GM12878 (cell line): ENCODE results near the gene LARGE1. TPM values are rescaled to one million over a fixed set of nuclear protein-coding genes. Genes with fewer than 3 reads are reported as not detected.

ENCODE experiments used
- ATAC-seq: fragments of 200-7000 bp; cut with Tn5 transposase; 3 replicates; pipeline ENCODE4 v1.9.1; 2020; ENCODE audit warnings: mild to moderate bottlenecking, moderate library complexity
- BruUV-seq: library from RNA; stranded (reverse); fragments of 400-500 nt; replicated peaks from 2 replicates; lab custom pipeline; 2021; lab: Mats Ljungman, UMichigan
- CTCF ChIA-PET: fragments of 300-600 bp; sonication (Branson Sonifier 250); formaldehyde crosslinking; extraction: SDS; loops from one replicate; lab custom pipeline; 2021; ENCODE audit warnings: inconsistent platforms; lab: Yijun Ruan, JAX
- POLR2A ChIA-PET: fragments of 350-600 bp; formaldehyde crosslinking; extraction: SDS; loops from one replicate; lab custom pipeline; 2021; ENCODE audit warnings: inconsistent platforms; lab: Charles Lee
- RAD21 ChIA-PET: fragments of 300-600 bp; sonication (Branson Sonifier 250); formaldehyde crosslinking; loops from one replicate; lab custom pipeline; 2023; ENCODE audit warnings: antibody characterized with exemption; ENCODE audit not compliant: unreplicated experiment; lab: Charles Lee
- SMC1A ChIA-PET: fragments of 300-600 bp; sonication (Branson Sonifier 250); formaldehyde crosslinking; loops from one replicate; lab custom pipeline; 2023; ENCODE audit not compliant: unreplicated experiment, uncharacterized antibody; lab: Charles Lee
- DNase-seq: peaks from one replicate; pipeline ENCODE4 v3.0.0-alpha.2; 2011; ENCODE audit warnings: low read depth, low spot score
- FAIRE-seq: peaks from 3 replicates; lab custom pipeline; 2011; peaks lifted over from hg19 to GRCh38; lab: Jason Lieb, UNC
- H2AFZ ChIP-seq: 2 replicates; pipeline ENCODE4 v1.6.0; 2011; ENCODE audit warnings: low read depth, low read length, control low read depth; ENCODE audit not compliant: control insufficient read depth
- H3K27ac ChIP-seq: 2 replicates; pipeline ENCODE4 v1.5.1; 2011; ENCODE audit warnings: control low read depth; ENCODE audit not compliant: control insufficient read depth, insufficient read depth
- H3K27me3 ChIP-seq, 2 experiments: replicated peaks in 1 of 2; 2 replicates each; pipeline versions ENCODE4 v1.6.0 to v1.6.1; 2011; ENCODE audit warnings: low read length in 1 of 2; ENCODE audit not compliant: control insufficient read depth in 2 of 2, insufficient read depth in 2 of 2
- H3K36me3 ChIP-seq, 2 experiments: 2 replicates each; pipeline ENCODE4 v1.5.1; 2011; ENCODE audit warnings: low read length in 1 of 2; ENCODE audit not compliant: control insufficient read depth in 2 of 2, insufficient read depth in 2 of 2
- H3K4me1 ChIP-seq: 2 replicates; pipeline ENCODE4 v1.6.1; 2011; ENCODE audit warnings: mild to moderate bottlenecking, low read length, moderate library complexity, mixed read lengths; ENCODE audit not compliant: control insufficient read depth, insufficient read depth
- H3K4me2 ChIP-seq: 2 replicates; pipeline ENCODE4 v1.6.0; 2011; ENCODE audit warnings: control low read depth; ENCODE audit not compliant: control insufficient read depth, insufficient read depth
- H3K4me3 ChIP-seq: fragments of 200-600 bp; sonication (generic); 2 replicates; pipeline ENCODE4 v1.5.1; 2016
- H3K79me2 ChIP-seq: 2 replicates; pipeline ENCODE4 v1.6.0; 2011; ENCODE audit warnings: low read length; ENCODE audit not compliant: control insufficient read depth, insufficient read depth
- H3K9ac ChIP-seq: 2 replicates; pipeline ENCODE4 v1.8.0; 2011; ENCODE audit warnings: low read length, control low read depth, mixed read lengths; ENCODE audit not compliant: control insufficient read depth, insufficient read depth
- H3K9me3 ChIP-seq: replicated peaks from 3 replicates; pipeline ENCODE4 v1.5.1; 2011; ENCODE audit warnings: mild to moderate bottlenecking, low read length; ENCODE audit not compliant: control insufficient read depth, insufficient read depth
- H4K20me1 ChIP-seq: 2 replicates; pipeline ENCODE4 v1.6.0; 2011; ENCODE audit not compliant: control insufficient read depth, insufficient read depth
- BHLHE40 ChIP-seq, 2 experiments: fragments of 450-650 bp in 1 of 2; IDR thresholded peaks; 2 replicates each; pipeline ENCODE4 v1.6.1; 2011 to 2017; ENCODE audit warnings: low read depth in 2 of 2, borderline replicate concordance in 1 of 2, improper control_type of control experiment in 1 of 2, low read length in 1 of 2, mild to moderate bottlenecking in 1 of 2
- NR2F1 ChIP-seq: fragments of 450-650 bp; conservative IDR thresholded peaks from 2 replicates; pipeline ENCODE4 v1.6.1; 2017; ENCODE audit warnings: mild to moderate bottlenecking
- RAD51 ChIP-seq: fragments of 450-650 bp; IDR thresholded peaks from 2 replicates; pipeline ENCODE4 v1.6.1; 2016; ENCODE audit warnings: moderate library complexity, mild to moderate bottlenecking, inconsistent platforms
- SPI1 ChIP-seq: IDR thresholded peaks from 2 replicates; pipeline ENCODE4 v1.6.1; 2011; ENCODE audit warnings: low read depth, mild to moderate bottlenecking, low read length, moderate library complexity, borderline replicate concordance; ENCODE audit not compliant: insufficient read depth
- ZNF217 ChIP-seq: fragments of 450-650 bp; IDR thresholded peaks from 2 replicates; pipeline ENCODE4 v1.6.1; 2017; ENCODE audit warnings: antibody characterized with exemption, mild to moderate bottlenecking
- WGBS: methylation state at CpG from one replicate; pipeline ENCODE4 v1.1.6; 2016; ENCODE audit warnings: low lambda C conversion rate; ENCODE audit not compliant: insufficient replicate concordance, insufficient coverage; ENCODE audit errors: missing lambda C conversion rate; 5-methylcytosine and 5-hydroxymethylcytosine counted together
- in situ Hi-C: fragments of 300-500 bp; cut with MboI; formaldehyde crosslinking; loops from 9 replicates; pipeline ENCODE4 v1.14.3; 2018; ENCODE audit warnings: mixed read lengths
- intact Hi-C: fragments of 100-400 bp; cut with micrococcal nuclease; formaldehyde crosslinking; loops from one replicate; pipeline ENCODE4 v1.14.2; 2022; ENCODE audit not compliant: unreplicated experiment
- polyA plus RNA-seq, 11 experiments: library from polyadenylated mRNA; depleted of rRNA in 4 of 11; unstranded in 6 of 11; stranded (reverse) in 5 of 11; fragments of >200 nt; fragmentation: Nextera tagmentation in 4 of 11; fragmentation: Illumina TruSeq in 1 of 11; extraction: Ambion mirVana in 4 of 11; extraction: Trizol in 1 of 11; gene quantifications; 1 replicate in 1 of 11; 2 replicates in 10 of 11; pipeline versions ENCODE4 v1.2.1 to v1.2.3, GENCODE V29; 2011 to 2016; ENCODE audit warnings: inconsistent platforms in 2 of 11, missing spikeins in 2 of 11, low read depth in 1 of 11
- total RNA-seq, 4 experiments: library from RNA; depleted of rRNA in 3 of 4; stranded (reverse); fragments of >200 nt in 3 of 4; fragmentation: Illumina TruSeq in 1 of 4; extraction: Trizol in 1 of 4; gene quantifications; 2 replicates each; pipeline versions ENCODE4 v1.2.1 to v1.2.3, GENCODE V29; 2013 to 2021
- TF ChIP-seq, protein P1 (sequence below): fragments of 450-650 bp; formaldehyde crosslinking; IDR thresholded peaks from 2 replicates; pipeline ENCODE4 v1.4.0; 2020; ENCODE audit warnings: mild to moderate bottlenecking, moderate library complexity

Gene LARGE1
- total and polyA plus RNA-seq, 10 of the 15 experiments (the other 5 are each of a cell fraction or from before 2014, with no cell fraction given) = 3.2 to 41.4 (median 17.3) TPM

DNA sequence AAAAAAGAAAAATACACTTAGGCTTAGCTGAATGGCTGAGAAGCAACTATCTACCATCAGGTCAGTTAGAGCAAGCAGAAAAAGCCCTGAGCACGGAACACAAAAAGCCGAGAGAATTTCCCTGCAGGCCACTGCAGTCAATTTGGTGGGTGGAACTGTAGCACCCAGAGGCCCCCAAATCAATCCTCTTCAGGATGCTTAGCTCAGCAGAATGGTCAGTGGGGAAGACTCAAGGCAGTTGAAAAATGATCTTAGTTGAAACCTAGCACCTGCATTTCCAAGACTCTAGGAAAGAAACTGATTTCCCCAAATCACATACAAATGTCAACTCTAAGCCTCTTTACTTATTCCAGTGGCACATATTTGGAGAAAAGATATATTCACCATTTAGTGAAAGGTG lies 534.7 kb downstream of the LARGE1 start:
- POLR2A ChIA-PET = no interaction called here
- TF ChIP-seq SPI1 = no peak
- no peak for TF ChIP-seq RAD51
- no peak for TF ChIP-seq BHLHE40 (IDR thresholded peaks at IDR 0.05; ENCODE audit: borderline replicate concordance in 1 of 2, low read depth in 2 of 2, low read length in 1 of 2)
- TF ChIP-seq, protein P1, sequence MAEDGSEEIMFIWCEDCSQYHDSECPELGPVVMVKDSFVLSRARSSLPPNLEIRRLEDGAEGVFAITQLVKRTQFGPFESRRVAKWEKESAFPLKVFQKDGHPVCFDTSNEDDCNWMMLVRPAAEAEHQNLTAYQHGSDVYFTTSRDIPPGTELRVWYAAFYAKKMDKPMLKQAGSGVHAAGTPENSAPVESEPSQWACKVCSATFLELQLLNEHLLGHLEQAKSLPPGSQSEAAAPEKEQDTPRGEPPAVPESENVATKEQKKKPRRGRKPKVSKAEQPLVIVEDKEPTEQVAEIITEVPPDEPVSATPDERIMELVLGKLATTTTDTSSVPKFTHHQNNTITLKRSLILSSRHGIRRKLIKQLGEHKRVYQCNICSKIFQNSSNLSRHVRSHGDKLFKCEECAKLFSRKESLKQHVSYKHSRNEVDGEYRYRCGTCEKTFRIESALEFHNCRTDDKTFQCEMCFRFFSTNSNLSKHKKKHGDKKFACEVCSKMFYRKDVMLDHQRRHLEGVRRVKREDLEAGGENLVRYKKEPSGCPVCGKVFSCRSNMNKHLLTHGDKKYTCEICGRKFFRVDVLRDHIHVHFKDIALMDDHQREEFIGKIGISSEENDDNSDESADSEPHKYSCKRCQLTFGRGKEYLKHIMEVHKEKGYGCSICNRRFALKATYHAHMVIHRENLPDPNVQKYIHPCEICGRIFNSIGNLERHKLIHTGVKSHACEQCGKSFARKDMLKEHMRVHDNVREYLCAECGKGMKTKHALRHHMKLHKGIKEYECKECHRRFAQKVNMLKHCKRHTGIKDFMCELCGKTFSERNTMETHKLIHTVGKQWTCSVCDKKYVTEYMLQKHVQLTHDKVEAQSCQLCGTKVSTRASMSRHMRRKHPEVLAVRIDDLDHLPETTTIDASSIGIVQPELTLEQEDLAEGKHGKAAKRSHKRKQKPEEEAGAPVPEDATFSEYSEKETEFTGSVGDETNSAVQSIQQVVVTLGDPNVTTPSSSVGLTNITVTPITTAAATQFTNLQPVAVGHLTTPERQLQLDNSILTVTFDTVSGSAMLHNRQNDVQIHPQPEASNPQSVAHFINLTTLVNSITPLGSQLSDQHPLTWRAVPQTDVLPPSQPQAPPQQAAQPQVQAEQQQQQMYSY = no peak
- TF ChIP-seq NR2F1 = no peak
- no peak for TF ChIP-seq ZNF217
- TF ChIP-seq, all 136 proteins: peak for 0
- no peak for FAIRE-seq
- peaks cover 0 to 4% of the 10 kb centered on the region in 2 experiments; a peak in 2 of 4 replicates for H3K36me3 ChIP-seq
- SMC1A ChIA-PET = interaction anchor here (0.8 to 2.2 kb wide), 8 partner anchors 8 to 86 kb away, joined by 3 to 13 read pairs (median 4); no protein-coding TSS in a partner anchor
- intact Hi-C loops = loop anchor here (2.0 kb wide), 1 partner anchor 83 kb away; no protein-coding TSS in a partner anchor
- H3K9me3 ChIP-seq = no peaks in the 10 kb centered on the region; the same call in 2 of the 3 replicates
- WGBS = 100% methylated on average over 2 of the region's 2 CpGs
- in situ Hi-C loops = no loop called here
- no peak overlapping the region for H2AFZ ChIP-seq
- H3K4me3 ChIP-seq = no peak overlapping the region
- no peaks in the 10 kb centered on the region for H3K27me3 ChIP-seq
- DNase-seq = no peak
- no peaks in the 10 kb centered on the region for H4K20me1 ChIP-seq
- H3K4me1 ChIP-seq = no peaks in the 10 kb centered on the region
- no peak for ATAC-seq
- no TSS peak for BruUV-seq
- H3K9ac ChIP-seq = no peak overlapping the region
- no peak overlapping the region for H3K4me2 ChIP-seq
- RAD21 ChIA-PET = interaction anchor here (0.6 to 1.9 kb wide), 6 partner anchors 84 to 1720 kb away, joined by 3 to 6 read pairs (median 4); no protein-coding TSS in a partner anchor
- H3K27ac ChIP-seq = no peak overlapping the region
- CTCF ChIA-PET = interaction anchor here (0.8 to 3.7 kb wide), 6 partner anchors 71 to 176 kb away, joined by 3 to 25 read pairs (median 4); no protein-coding TSS in a partner anchor
- no peaks in the 10 kb centered on the region for H3K79me2 ChIP-seq
